Brain microvascular endothelial cell (primary cell): Measurements from ENCODE around the gene FSTL4.

ENCODE experiments used
- DNase-seq: peaks from one replicate; pipeline ENCODE4 v3.0.0-alpha.2; 2020
- H3K27ac ChIP-seq: fragments of 250-450 bp; sonication (Bioruptor Pico); 2 replicates; pipeline ENCODE4 v1.5.1; 2020; ENCODE audit warnings: mild to moderate bottlenecking, moderate library complexity
- H3K27me3 ChIP-seq: fragments of 250-450 bp; sonication (Bioruptor Pico); replicated peaks from 2 replicates; pipeline ENCODE4 v1.5.1; 2020; ENCODE audit warnings: mild to moderate bottlenecking
- H3K36me3 ChIP-seq: fragments of 250-450 bp; sonication (Bioruptor Pico); replicated peaks from 2 replicates; pipeline ENCODE4 v1.5.1; 2020; ENCODE audit warnings: mild to moderate bottlenecking
- H3K4me3 ChIP-seq: 2 replicates; pipeline ENCODE4 v1.5.1; 2011; ENCODE audit warnings: low read depth, mild to moderate bottlenecking, control low read depth, low read length, moderate library complexity
- in situ Hi-C: cut with HindIII; loops from 2 replicates; pipeline ENCODE4 v1.10.0; 2017; ENCODE audit warnings: low sequenced_read_pairs, low pct_ligation_motif_present
- TF ChIP-seq, protein P1 (sequence below): IDR thresholded peaks from 2 replicates; pipeline ENCODE4 v1.5.1; 2011; ENCODE audit warnings: low read depth, mild to moderate bottlenecking, moderate library complexity, low read length, control low read depth, inconsistent platforms; ENCODE audit errors: missing control alignments

FSTL4 gene

DNA sequence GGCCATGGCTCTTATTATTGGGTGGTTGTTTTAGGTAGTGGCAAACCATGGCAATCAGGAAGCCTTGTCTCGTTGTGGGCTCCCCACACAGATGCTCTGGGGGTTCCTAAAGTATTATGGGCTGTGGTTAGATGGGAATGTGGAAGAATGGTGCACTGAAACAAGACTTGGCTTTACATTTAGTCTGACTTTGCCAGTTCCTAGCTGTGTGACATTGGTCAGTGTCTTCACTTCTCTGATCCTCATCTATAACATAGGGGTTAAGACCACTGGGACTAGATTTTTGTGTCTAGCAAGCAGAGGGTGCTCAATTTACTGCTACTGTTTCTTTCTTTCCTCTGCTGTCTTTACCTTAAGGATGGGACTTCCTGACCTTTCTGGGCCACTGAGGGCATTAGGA lies 411.0 kb downstream of the FSTL4 start:
- H3K27ac ChIP-seq: no peak overlapping the region
- no peaks in the 10 kb centered on the region for H3K27me3 ChIP-seq
- in situ Hi-C loops: no loop called here
- H3K4me3 ChIP-seq: no peak overlapping the region
- TF ChIP-seq, protein P1, sequence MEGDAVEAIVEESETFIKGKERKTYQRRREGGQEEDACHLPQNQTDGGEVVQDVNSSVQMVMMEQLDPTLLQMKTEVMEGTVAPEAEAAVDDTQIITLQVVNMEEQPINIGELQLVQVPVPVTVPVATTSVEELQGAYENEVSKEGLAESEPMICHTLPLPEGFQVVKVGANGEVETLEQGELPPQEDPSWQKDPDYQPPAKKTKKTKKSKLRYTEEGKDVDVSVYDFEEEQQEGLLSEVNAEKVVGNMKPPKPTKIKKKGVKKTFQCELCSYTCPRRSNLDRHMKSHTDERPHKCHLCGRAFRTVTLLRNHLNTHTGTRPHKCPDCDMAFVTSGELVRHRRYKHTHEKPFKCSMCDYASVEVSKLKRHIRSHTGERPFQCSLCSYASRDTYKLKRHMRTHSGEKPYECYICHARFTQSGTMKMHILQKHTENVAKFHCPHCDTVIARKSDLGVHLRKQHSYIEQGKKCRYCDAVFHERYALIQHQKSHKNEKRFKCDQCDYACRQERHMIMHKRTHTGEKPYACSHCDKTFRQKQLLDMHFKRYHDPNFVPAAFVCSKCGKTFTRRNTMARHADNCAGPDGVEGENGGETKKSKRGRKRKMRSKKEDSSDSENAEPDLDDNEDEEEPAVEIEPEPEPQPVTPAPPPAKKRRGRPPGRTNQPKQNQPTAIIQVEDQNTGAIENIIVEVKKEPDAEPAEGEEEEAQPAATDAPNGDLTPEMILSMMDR: no peak
- no peak for DNase-seq
- H3K36me3 ChIP-seq: no peaks in the 10 kb centered on the region

DNA sequence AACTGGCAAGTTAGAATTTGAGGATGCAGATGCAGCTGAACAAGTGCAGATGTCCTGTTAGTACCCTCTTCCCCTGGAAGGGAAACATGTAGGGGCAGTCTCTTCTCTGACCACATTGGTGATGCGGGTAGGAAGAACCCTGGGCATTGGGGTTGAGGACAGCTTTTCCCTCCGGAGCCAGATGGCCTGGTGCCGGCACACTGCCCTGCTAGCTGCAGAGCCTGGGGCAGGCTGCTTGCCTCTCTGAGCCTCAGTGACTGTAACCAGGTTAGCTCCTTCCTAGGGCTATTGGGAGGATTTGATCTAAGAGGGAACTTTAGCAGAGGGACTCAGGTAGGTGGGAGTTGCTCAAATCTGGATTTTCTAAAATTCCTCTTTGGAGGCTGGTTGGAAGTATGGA lies 412.1 kb downstream of the FSTL4 start:
- TF ChIP-seq, protein P1: no peak
- DNase-seq: no peak
- no peaks in the 10 kb centered on the region for H3K27me3 ChIP-seq
- no peaks in the 10 kb centered on the region for H3K36me3 ChIP-seq
- in situ Hi-C loops: no loop called here
- no peak overlapping the region for H3K27ac ChIP-seq
- no peak overlapping the region for H3K4me3 ChIP-seq

DNA sequence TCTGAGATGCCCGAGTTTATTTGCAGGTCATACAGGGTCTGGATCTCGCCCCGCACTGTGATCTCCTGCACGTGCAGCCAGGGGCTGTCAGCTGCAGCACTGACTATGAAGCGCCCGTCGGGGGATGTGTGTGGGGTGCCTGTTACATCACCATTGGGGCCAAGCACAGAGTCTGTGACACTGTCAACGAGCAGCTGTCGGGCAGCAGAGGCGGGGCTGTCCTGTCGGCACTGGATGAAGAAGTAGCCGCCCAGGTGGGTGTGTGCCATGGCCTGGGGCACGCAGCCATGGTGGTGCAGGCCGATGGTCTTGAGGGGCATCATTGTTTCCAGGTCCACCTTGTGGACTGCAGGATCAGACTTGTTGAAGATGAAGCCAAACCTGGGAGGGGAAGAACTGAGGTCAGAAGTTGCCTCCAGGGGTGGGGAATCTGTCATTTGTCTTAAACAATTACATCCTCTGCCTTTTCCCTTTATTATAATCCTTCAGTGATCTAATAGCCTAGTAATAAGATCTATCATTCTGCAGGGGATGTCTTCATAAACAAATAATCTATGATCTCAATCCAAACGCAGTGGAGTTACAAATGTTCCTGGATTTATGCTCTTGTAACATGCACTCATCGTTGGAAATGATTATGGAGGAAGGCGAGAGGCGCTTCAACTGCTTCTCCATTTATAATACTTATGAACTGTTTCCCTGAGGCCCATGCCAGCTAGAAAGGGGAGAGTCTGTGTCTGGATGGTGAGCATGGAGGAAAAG lies 412.7 kb downstream of the FSTL4 start:
- in situ Hi-C loops: no loop called here

DNA sequence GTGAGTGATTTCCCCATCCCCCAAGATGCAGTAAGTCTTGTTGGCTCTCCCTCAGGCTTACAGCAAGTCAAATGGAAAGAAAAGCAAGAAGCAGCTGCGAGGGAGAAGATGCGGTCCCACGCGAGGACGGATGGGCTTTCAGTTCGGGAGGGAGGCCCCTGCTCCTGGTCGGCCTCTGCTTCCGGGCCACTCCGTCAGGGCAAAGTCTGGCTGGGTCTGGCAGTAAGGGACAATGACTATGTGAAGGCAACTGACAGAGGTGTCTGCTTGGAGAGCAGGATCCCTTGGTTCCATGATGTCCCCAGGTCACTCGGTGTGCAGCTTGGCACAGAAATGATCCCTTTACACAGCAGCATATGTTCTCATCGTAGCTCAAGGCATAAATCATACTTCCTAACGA lies 413.8 kb downstream of the FSTL4 start:
- Histone ChIP-seq H3K27ac (no peak overlapping the region), H3K4me3 (no peak overlapping the region), H3K36me3 (no peaks in the 10 kb centered on the region), H3K27me3 (no peaks in the 10 kb centered on the region)
- TF ChIP-seq, protein P1: no peak
- DNase-seq: no peak
- in situ Hi-C loops: no loop called here

More for the DNA sequence above, 412.7 kb downstream of the FSTL4 start:
- no peak overlapping the region for H3K27ac ChIP-seq
- no peaks in the 10 kb centered on the region for H3K27me3 ChIP-seq
- H3K4me3 ChIP-seq: no peak overlapping the region
- H3K36me3 ChIP-seq: no peaks in the 10 kb centered on the region
- TF ChIP-seq, protein P1: no peak
- no peak for DNase-seq

DNA sequence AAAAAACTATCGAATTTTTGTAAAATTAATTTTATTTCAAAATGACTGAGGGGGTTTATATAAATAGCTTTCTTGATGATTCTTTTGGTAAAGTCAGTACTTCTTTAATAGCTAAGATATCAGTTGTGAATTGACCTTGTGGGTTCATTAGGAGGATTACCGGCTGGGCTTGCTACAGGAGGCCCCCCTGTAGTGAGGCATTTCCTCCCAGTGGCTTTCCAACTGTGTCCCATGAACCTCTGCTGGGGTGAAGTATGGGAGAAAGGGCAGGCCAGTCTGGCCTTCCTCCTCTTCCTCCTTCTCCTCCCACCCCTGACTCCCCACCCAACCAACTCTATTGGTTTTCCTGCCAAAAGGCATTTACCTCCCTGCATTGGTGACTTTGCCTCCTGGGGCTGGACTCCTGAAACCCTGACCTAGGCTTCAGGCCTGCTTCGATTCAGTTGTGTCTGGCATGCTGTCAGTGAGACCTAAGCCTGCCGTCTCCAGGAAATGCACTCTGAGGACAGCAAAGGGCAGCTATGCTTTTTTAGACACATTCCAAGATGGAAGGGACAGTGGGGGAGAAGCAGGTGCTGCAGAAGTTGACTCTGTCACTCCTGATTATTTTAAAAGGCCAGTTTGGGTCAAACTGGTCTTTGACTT lies 415.8 kb downstream of the FSTL4 start:
- no peak overlapping the region for H3K27ac ChIP-seq
- no peaks in the 10 kb centered on the region for H3K36me3 ChIP-seq
- TF ChIP-seq, protein P1: no peak
- H3K27me3 ChIP-seq: no peaks in the 10 kb centered on the region
- DNase-seq: no peak
- no peak overlapping the region for H3K4me3 ChIP-seq
- in situ Hi-C loops: no loop called here
